ENCODE results near the gene TMEM129. TPM values are rescaled to one million over a fixed set of nuclear protein-coding genes. Genes with fewer than 3 reads are reported as not detected.

The TMEM129 gene, protein sequence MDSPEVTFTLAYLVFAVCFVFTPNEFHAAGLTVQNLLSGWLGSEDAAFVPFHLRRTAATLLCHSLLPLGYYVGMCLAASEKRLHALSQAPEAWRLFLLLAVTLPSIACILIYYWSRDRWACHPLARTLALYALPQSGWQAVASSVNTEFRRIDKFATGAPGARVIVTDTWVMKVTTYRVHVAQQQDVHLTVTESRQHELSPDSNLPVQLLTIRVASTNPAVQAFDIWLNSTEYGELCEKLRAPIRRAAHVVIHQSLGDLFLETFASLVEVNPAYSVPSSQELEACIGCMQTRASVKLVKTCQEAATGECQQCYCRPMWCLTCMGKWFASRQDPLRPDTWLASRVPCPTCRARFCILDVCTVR
- 46.7 and 49.7 TPM in 2 replicates for total RNA-seq

DNA sequence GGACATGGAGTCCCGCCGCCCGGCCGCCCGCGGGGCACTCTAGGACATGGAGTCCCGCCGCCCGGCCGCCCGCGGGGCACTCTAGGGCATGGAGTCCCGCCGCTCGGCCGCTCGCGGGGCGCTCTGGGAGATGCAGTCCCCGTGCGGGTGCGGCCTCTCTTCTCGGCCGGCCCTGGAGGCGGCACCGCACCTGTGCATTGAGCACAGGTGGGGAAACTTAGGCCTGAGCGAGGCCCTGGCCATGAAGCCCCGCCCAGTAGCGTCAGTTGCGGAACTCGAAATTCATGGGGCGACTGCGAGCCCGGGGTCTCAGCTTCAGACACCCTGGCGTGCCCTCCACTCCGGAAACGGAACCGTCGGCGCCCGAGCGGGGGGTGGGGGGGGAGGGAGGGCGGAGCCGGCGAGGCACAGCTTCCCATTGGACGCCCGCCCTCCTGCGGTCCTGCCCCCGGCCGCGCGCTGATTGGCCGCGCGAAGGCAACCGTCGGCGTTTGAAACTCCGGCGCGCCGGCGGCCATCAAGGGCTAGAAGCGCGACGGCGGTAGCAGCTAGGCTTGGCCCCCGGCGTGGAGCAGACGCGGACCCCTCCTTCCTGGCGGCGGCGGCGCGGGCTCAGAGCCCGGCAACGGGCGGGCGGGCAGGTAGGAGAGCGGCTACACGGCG is at the start of gene TMEM129, which contains the start of gene TACC3:
Gene TMEM129, minus strand, starts transcription at position 321 of the 663 bp plus-strand sequence. CDS start 486 bp downstream, outside the sequence.
Gene TACC3, plus strand, starts transcription at position 519 of the 663 bp plus-strand sequence. CDS start 1,901 bp downstream, outside the sequence.

DNA sequence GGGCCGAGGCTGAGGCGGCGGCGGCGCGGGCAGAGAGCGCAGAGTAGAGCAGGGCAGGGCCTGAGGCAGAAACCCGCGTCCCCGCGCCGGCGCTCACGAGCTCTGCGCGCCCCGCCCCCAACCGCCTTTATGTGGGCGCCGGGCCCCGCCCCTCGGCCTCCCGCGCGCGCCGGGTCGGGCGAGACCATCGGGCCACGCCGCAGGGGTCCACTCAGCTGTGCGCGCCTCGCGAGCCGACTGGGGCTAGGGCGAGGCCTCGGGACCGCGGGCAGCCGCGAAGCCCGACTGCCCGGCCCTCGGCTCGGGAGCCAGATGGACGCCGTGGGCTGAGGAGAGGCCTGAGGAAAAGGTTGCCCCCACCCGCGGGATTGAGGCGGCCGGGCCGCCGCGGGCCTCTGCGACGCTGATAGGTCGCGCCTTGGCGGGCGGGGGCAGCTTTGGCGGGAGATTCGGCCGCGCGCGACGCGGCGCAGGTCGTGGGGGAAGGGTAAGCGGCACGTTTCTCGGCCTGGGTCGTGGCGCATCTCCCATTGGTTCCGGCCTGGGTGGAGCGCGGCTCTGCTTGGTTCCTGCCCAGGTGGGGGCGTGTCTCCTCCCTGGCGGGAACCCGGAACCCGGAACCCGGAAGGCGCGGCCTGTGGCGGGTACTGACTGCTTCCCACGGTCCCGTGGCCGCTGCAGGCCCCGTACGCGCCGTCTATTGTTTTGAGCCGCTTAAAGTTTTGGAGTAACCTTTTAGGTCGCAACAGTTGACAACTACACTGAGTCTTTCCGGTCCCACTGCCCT is 8.7 kb downstream of the TMEM129 start, which contains the start of gene SLBP:
Gene SLBP, minus strand, starts transcription at position 104 of the 787 bp plus-strand sequence. CDS start 131 bp downstream, outside the sequence.

DNA sequence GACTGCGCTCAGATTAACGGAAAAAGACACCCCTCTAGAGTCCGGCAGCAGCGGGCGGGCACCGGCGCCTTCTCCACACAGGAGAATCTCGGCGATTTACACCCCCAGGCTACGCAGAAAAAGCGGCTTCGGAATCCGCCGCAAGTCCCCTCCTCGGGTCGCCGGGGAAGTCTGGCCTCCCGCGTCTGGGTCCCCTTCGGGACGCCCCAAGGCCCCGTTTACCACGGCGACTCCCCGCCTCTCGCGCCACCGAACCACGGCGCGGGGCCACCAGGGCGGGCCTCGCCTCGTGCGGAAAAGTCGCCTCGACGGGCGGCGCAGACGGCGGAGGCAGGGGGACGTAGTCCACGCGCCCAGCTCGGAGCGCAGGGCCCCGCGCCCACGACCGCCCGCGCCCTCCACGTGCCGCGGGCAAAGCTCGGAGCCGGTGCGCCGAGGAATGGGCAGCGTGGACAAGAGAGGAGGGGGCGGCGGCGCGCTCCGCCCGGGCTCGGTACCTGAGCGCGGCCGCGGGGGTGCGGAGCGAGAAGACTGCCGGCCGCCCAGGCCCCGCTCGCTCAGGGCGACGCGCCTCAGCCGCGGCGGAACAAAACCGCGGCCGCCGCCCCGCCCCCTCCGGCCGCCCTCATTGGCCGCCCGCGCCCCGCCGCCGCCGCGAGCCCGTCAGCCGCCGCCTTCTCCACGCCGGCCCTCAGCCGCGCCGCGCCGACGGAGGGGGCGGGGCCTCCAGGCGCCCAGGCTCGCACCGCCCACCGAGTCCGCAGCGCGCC is 37.2 kb downstream of the TMEM129 start, which contains the start of gene FAM53A:
Gene FAM53A, minus strand, starts transcription at position 578 of the 770 bp plus-strand sequence. CDS start 15,572 bp downstream, outside the sequence.

Small RNA genes within 50 kb of the gene (small RNA-seq; reads per million reads assigned to genes)
- gene RF00019, result not detected

Other genes starting within 250 kb of the TMEM129 start
- gene FAM53A, start 37.0 kb downstream of the TMEM129 start, total RNA-seq, result 3.7 and 4.0 TPM in 2 replicates
- 38.9 and 39.2 TPM in 2 replicates for gene SLBP, start 9.0 kb downstream of the TMEM129 start, total RNA-seq
- gene TACC3, start 198 bp upstream of the TMEM129 start, total RNA-seq, result 3.2 and 3.3 TPM in 2 replicates
- gene FGFR3, start 72.0 kb upstream of the TMEM129 start, total RNA-seq, result 0.12 and 0.32 TPM in 2 replicates
- gene LETM1, start 134.8 kb upstream of the TMEM129 start, total RNA-seq, result 74.6 and 80.8 TPM in 2 replicates
- gene NSD2, start 150.1 kb upstream of the TMEM129 start, total RNA-seq, result 84.3 and 86.0 TPM in 2 replicates